Measurements from ENCODE around the gene PAWR.

GRCh38 chr12:79546466-79547043, 144.2 kb downstream of the PAWR start:
- no peak for TF ChIP-seq CTCF (IDR thresholded peaks at IDR 0.05)
- TF ChIP-seq EZH2 (IDR thresholded peaks at IDR 0.05), result no peak
- TF ChIP-seq EZH2phosphoT487 (IDR thresholded peaks at IDR 0.05), result no peak

Measured in neural progenitor cell (in vitro differentiated cells).